Neural cell (in vitro differentiated cells): ENCODE data around the gene LRRC15. TPM values are rescaled to one million over a fixed set of nuclear protein-coding genes. Genes with fewer than 3 reads are reported as not detected.

Experiments
- H2AFZ ChIP-seq: fragments of 200-600, 300-800 bp; sonication (generic), shearing (Covaris generic); 2 replicates; pipeline ENCODE4 v1.6.0; 2014; ENCODE audit warnings: low read depth, mild to moderate bottlenecking, antibody characterized with exemption, low read length, moderate library complexity
- H3F3A ChIP-seq: fragments of 200-600 bp; shearing (Covaris generic); 2 replicates; pipeline ENCODE4 v1.6.1; 2016; ENCODE audit warnings: mild to moderate bottlenecking, moderate library complexity, mixed read lengths, antibody characterized with exemption, low read length; ENCODE audit not compliant: insufficient read depth, poor library complexity, severe bottlenecking
- H3K27ac ChIP-seq: fragments of 200-600, 300-800 bp; sonication (generic), shearing (Covaris generic); 2 replicates; pipeline ENCODE4 v1.5.1; 2014; ENCODE audit warnings: mild to moderate bottlenecking, low read length, moderate library complexity
- H3K27me3 ChIP-seq: fragments of 300-800, 200-600 bp; sonication (generic), shearing (Covaris generic); 2 replicates; pipeline ENCODE4 v1.6.0; 2014; ENCODE audit warnings: mild to moderate bottlenecking, low read depth, low read length, moderate library complexity; ENCODE audit not compliant: insufficient read depth
- H3K36me3 ChIP-seq: fragments of 300-800, 200-600 bp; sonication (generic), shearing (Covaris generic); 2 replicates; pipeline ENCODE4 v1.5.1; 2014; ENCODE audit warnings: mild to moderate bottlenecking, antibody characterized with exemption, low read length, moderate library complexity; ENCODE audit not compliant: insufficient read depth
- H3K4me2 ChIP-seq: fragments of 300-800, 200-600 bp; sonication (generic), shearing (Covaris generic); 2 replicates; pipeline ENCODE4 v1.6.0; 2014; ENCODE audit warnings: mild to moderate bottlenecking, low read length
- H3K4me3 ChIP-seq: fragments of 300-800, 200-600 bp; sonication (generic), shearing (Covaris generic); 2 replicates; pipeline ENCODE4 v1.5.1; 2014; ENCODE audit warnings: mild to moderate bottlenecking, low read length, moderate library complexity
- H3K79me2 ChIP-seq: fragments of 200-600 bp; shearing (Covaris generic); replicated peaks from 2 replicates; pipeline ENCODE4 v1.6.0; 2014; ENCODE audit warnings: mild to moderate bottlenecking, low read length, moderate library complexity; ENCODE audit not compliant: insufficient read depth
- H3K9ac ChIP-seq: fragments of 300-800, 200-600 bp; sonication (generic), shearing (Covaris generic); 2 replicates; pipeline ENCODE4 v1.6.1; 2016; ENCODE audit warnings: mild to moderate bottlenecking, low read length, mixed read lengths
- H3K9me2 ChIP-seq: fragments of 200-600 bp; shearing (Covaris generic); 2 replicates; pipeline ENCODE4 v1.6.1; 2016; ENCODE audit warnings: mild to moderate bottlenecking, low read length, mixed read lengths; ENCODE audit not compliant: insufficient read depth
- H3K9me3 ChIP-seq: fragments of 200-600, 300-800 bp; sonication (generic), shearing (Covaris generic); 2 replicates; pipeline ENCODE4 v1.6.1; 2016; ENCODE audit warnings: mild to moderate bottlenecking, mixed run types, low read length, moderate library complexity, mixed read lengths
- H4K20me1 ChIP-seq: fragments of 200-600 bp; shearing (Covaris generic); 2 replicates; pipeline ENCODE4 v1.6.1; 2016; ENCODE audit warnings: mild to moderate bottlenecking, mixed run types; ENCODE audit not compliant: insufficient read depth
- CTCF ChIP-seq: fragments of 450-650 bp; IDR thresholded peaks from 2 replicates; pipeline ENCODE4 v1.5.1; 2014; ENCODE audit warnings: antibody characterized with exemption, mild to moderate bottlenecking, moderate library complexity; ENCODE audit not compliant: poor library complexity, severe bottlenecking
- EP300 ChIP-seq: fragments of 450-650 bp; conservative IDR thresholded peaks from 2 replicates; pipeline ENCODE4 v1.6.1; 2014; ENCODE audit warnings: antibody characterized with exemption, mild to moderate bottlenecking, moderate library complexity; ENCODE audit not compliant: poor library complexity, severe bottlenecking
- EZH2 ChIP-seq: fragments of 200-600, 300-800 bp; shearing (Covaris generic), sonication (generic); IDR thresholded peaks from 2 replicates; pipeline ENCODE4 v1.6.1; 2014; ENCODE audit warnings: antibody characterized with exemption, low read length, borderline replicate concordance, mild to moderate bottlenecking; ENCODE audit not compliant: insufficient read depth, poor library complexity, severe bottlenecking
- MXI1 ChIP-seq: fragments of 450-650 bp; conservative IDR thresholded peaks from 2 replicates; pipeline ENCODE4 v1.6.1; 2014; ENCODE audit warnings: antibody characterized with exemption, mild to moderate bottlenecking; ENCODE audit not compliant: poor library complexity, severe bottlenecking
- POLR2AphosphoS5 ChIP-seq: IDR thresholded peaks from 2 replicates; pipeline ENCODE4 v1.6.1; 2012
- RAD21 ChIP-seq: fragments of 450-650 bp; conservative IDR thresholded peaks from 2 replicates; pipeline ENCODE4 v1.6.1; 2014; ENCODE audit warnings: antibody characterized with exemption, mild to moderate bottlenecking, moderate library complexity
- REST ChIP-seq: IDR thresholded peaks from 2 replicates; pipeline ENCODE4 v1.6.1; 2012; ENCODE audit warnings: borderline replicate concordance
- SMC3 ChIP-seq: fragments of 450-650 bp; conservative IDR thresholded peaks from 2 replicates; pipeline ENCODE4 v1.6.1; 2014; ENCODE audit warnings: antibody characterized with exemption, mild to moderate bottlenecking, moderate library complexity; ENCODE audit not compliant: poor library complexity
- TAF1 ChIP-seq: IDR thresholded peaks from 2 replicates; pipeline ENCODE4 v1.6.1; 2012; ENCODE audit warnings: low read depth
- polyA plus RNA-seq: library from polyadenylated mRNA; depleted of rRNA; stranded (reverse); fragments of >200 nt; gene quantifications from 2 replicates; pipeline ENCODE4 v1.2.3, GENCODE V29; 2014

Gene LRRC15
- polyA plus RNA-seq, 1 donor from 2014 or later: not detected

GRCh38 chr3:194339356-194339755, 30.2 kb downstream of the LRRC15 start:
- H3K9me2 ChIP-seq: no peaks in the 10 kb centered on the region
- H3F3A ChIP-seq: no peaks in the 10 kb centered on the region
- H3K27ac ChIP-seq: no peak overlapping the region
- no peak overlapping the region for H3K9ac ChIP-seq
- H3K4me3 ChIP-seq: no peak overlapping the region
- H3K36me3 ChIP-seq: no peaks in the 10 kb centered on the region
- no peaks in the 10 kb centered on the region for H3K27me3 ChIP-seq
- no peaks in the 10 kb centered on the region for H3K79me2 ChIP-seq
- H4K20me1 ChIP-seq: no peaks in the 10 kb centered on the region
- no peak overlapping the region for H3K4me2 ChIP-seq
- no peaks in the 10 kb centered on the region for H3K9me3 ChIP-seq
- no peak overlapping the region for H2AFZ ChIP-seq
- TF ChIP-seq REST: no peak
- peak; percentile 80 for TF ChIP-seq EP300
- TF ChIP-seq CTCF: peak; percentile 58
- TF ChIP-seq POLR2AphosphoS5: peak; percentile 79

GRCh38 chr3:194337965-194338753, 31.4 kb downstream of the LRRC15 start:
- Histone ChIP-seq H3K4me2 (no peak overlapping the region), H3F3A (no peaks in the 10 kb centered on the region), H3K9ac (no peak overlapping the region), H2AFZ (no peak overlapping the region), H3K9me2 (no peaks in the 10 kb centered on the region), H3K27ac (no peak overlapping the region), H4K20me1 (no peaks in the 10 kb centered on the region), H3K36me3 (no peaks in the 10 kb centered on the region), H3K9me3 (no peaks in the 10 kb centered on the region), H3K27me3 (peaks cover 6% of the 10 kb centered on the region), H3K79me2 (no peaks in the 10 kb centered on the region), H3K4me3 (no peak overlapping the region)
- TF ChIP-seq EP300: no peak
- no peak for TF ChIP-seq EZH2
- no peak for TF ChIP-seq SMC3
- no peak for TF ChIP-seq POLR2AphosphoS5
- TF ChIP-seq MXI1: no peak
- no peak for TF ChIP-seq TAF1
- no peak for TF ChIP-seq REST
- TF ChIP-seq RAD21: no peak
- TF ChIP-seq CTCF: no peak
